SK-N-SH (cell line): Measurements from ENCODE around the gene ZNF414. TPM values are rescaled to one million over a fixed set of nuclear protein-coding genes. Genes with fewer than 3 reads are reported as not detected.

Experiments used
- CTCF ChIA-PET: fragments of 300-600, 350-600 bp; formaldehyde crosslinking; extraction: SDS; loops from one replicate; lab custom pipeline; 2021; lab: Yijun Ruan, JAX
- POLR2A ChIA-PET: fragments of 350-600 bp; sonication (Branson Sonifier 250); formaldehyde crosslinking; extraction: SDS; loops from one replicate; lab custom pipeline; 2020; ENCODE audit warnings: antibody characterized with exemption, inconsistent platforms; lab: Yijun Ruan, JAX
- DNase-seq: peaks from one replicate; pipeline ENCODE4 v3.0.0; 2012
- H2AFZ ChIP-seq: fragments of 200-600 bp; sonication (generic); 2 replicates; pipeline ENCODE4 v1.8.1; 2016; ENCODE audit warnings: antibody characterized with exemption, mild to moderate bottlenecking, low read depth
- H3F3A ChIP-seq: fragments of 200-600 bp; sonication (generic); replicated peaks from 2 replicates; pipeline ENCODE3; 2016; ENCODE audit warnings: antibody characterized with exemption, mild to moderate bottlenecking; ENCODE audit not compliant: insufficient read depth
- H3K27ac ChIP-seq, 2 experiments: fragments of 200-500 bp in 1 of 2; fragments of 200-600 bp in 1 of 2; sonication (Bioruptor generic) in 1 of 2; sonication (generic), shearing (Covaris generic) in 1 of 2; 2 replicates each; pipeline versions ENCODE4 v1.5.1 to v1.6.1; 2014 to 2016; ENCODE audit warnings: low read depth in 2 of 2, inconsistent platforms in 1 of 2, low read length in 1 of 2, mild to moderate bottlenecking in 1 of 2, mixed read lengths in 1 of 2
- H3K27me3 ChIP-seq: fragments of 200-600 bp; sonication (generic), shearing (Covaris generic); 2 replicates; pipeline ENCODE4 v1.6.1; 2016; ENCODE audit warnings: mixed run types; ENCODE audit not compliant: insufficient read depth
- H3K36me3 ChIP-seq, 2 experiments: fragments of 200-500 bp in 1 of 2; fragments of 200-600 bp in 1 of 2; sonication (Bioruptor generic) in 1 of 2; sonication (generic) in 1 of 2; replicated peaks in 1 of 2; 2 replicates each; pipeline versions ENCODE3 to v1.5.1; 2014 to 2016; ENCODE audit warnings: low read length in 1 of 2, mild to moderate bottlenecking in 1 of 2; ENCODE audit not compliant: insufficient read depth in 2 of 2, control insufficient read depth in 1 of 2
- H3K4me1 ChIP-seq, 2 experiments: fragments of 200-500 bp in 1 of 2; fragments of 200-600 bp in 1 of 2; sonication (Bioruptor generic) in 1 of 2; sonication (generic), shearing (Covaris generic) in 1 of 2; 2 replicates each; pipeline versions ENCODE4 v1.5.1 to v1.6.1; 2014 to 2016; ENCODE audit warnings: low read depth in 1 of 2, low read length in 1 of 2, mixed run types in 1 of 2; ENCODE audit not compliant: insufficient read depth in 2 of 2, control insufficient read depth in 1 of 2
- H3K4me2 ChIP-seq: fragments of 200-600 bp; sonication (generic), shearing (Covaris generic); 2 replicates; pipeline ENCODE4 v1.6.1; 2017; ENCODE audit warnings: mixed run types
- H3K4me3 ChIP-seq, 2 experiments: fragments of 200-500 bp in 1 of 2; fragments of 200-600 bp in 1 of 2; sonication (Bioruptor generic) in 1 of 2; sonication (generic), shearing (Covaris generic) in 1 of 2; 2 replicates each; pipeline versions ENCODE4 v1.5.1 to v1.8.1; 2014 to 2016; ENCODE audit warnings: low read depth in 2 of 2, inconsistent platforms in 1 of 2, low read length in 1 of 2, mild to moderate bottlenecking in 1 of 2, mixed read lengths in 1 of 2, moderate library complexity in 1 of 2
- H3K79me2 ChIP-seq: fragments of 200-600 bp; sonication (generic); 2 replicates; pipeline ENCODE4 v1.8.1; 2017; ENCODE audit warnings: mild to moderate bottlenecking; ENCODE audit not compliant: insufficient read depth
- H3K9ac ChIP-seq: fragments of 200-600 bp; sonication (generic); 2 replicates; pipeline ENCODE4 v1.6.1; 2017; ENCODE audit warnings: mixed run types
- H3K9me2 ChIP-seq: fragments of 200-600 bp; sonication (generic); 2 replicates; pipeline ENCODE4 v1.6.1; 2017; ENCODE audit warnings: mixed run types
- H3K9me3 ChIP-seq: fragments of 200-600 bp; sonication (generic); 2 replicates; pipeline ENCODE4 v1.6.1; 2017; ENCODE audit warnings: mixed run types, mild to moderate bottlenecking, moderate library complexity
- H4K20me1 ChIP-seq: fragments of 200-600 bp; sonication (generic); 2 replicates; pipeline ENCODE4 v1.6.1; 2017; ENCODE audit warnings: mild to moderate bottlenecking, mixed run types; ENCODE audit not compliant: insufficient read depth
- CHD2 ChIP-seq: fragments of 150-350 bp; IDR thresholded peaks from 2 replicates; pipeline ENCODE4 v1.6.1; 2018; ENCODE audit warnings: low read length; ENCODE audit not compliant: partially characterized antibody
- CTCF ChIP-seq: fragments of 200-600 bp; sonication (generic); IDR thresholded peaks from 2 replicates; pipeline ENCODE4 v1.6.1; 2017; ENCODE audit warnings: antibody characterized with exemption, mild to moderate bottlenecking, moderate library complexity
- EP300 ChIP-seq, 2 experiments: IDR thresholded peaks; 2 replicates each; pipeline versions ENCODE4 v1.4.0 to v1.6.1; 2012; ENCODE audit warnings: borderline replicate concordance in 1 of 2, low read depth in 1 of 2, low read length in 1 of 2
- GABPA ChIP-seq: IDR thresholded peaks from 2 replicates; pipeline ENCODE4 v1.4.0; 2012; ENCODE audit warnings: low read depth, mild to moderate bottlenecking
- GATA2 ChIP-seq: sonication (generic); formaldehyde crosslinking; IDR thresholded peaks from 2 replicates; pipeline ENCODE4 v1.5.0; 2020; ENCODE audit warnings: mild to moderate bottlenecking, missing genetic modification reagents
- IRF3 ChIP-seq: fragments of 150-350 bp; IDR thresholded peaks from 2 replicates; pipeline ENCODE4 v1.6.1; 2016; ENCODE audit warnings: mild to moderate bottlenecking, low read depth, low read length
- RXRA ChIP-seq: IDR thresholded peaks from 2 replicates; pipeline ENCODE4 v1.4.0; 2012; ENCODE audit warnings: low read depth, mild to moderate bottlenecking, borderline replicate concordance
- SMC3 ChIP-seq: IDR thresholded peaks from 2 replicates; pipeline ENCODE4 v1.6.1; 2012; ENCODE audit warnings: low read depth, low read length, improper control_type of control experiment
- TCF12 ChIP-seq: IDR thresholded peaks from 2 replicates; pipeline ENCODE4 v1.4.0; 2012
- TEAD4 ChIP-seq: IDR thresholded peaks from 2 replicates; pipeline ENCODE4 v1.4.0; 2012; ENCODE audit warnings: mild to moderate bottlenecking, borderline replicate concordance; ENCODE audit not compliant: insufficient read depth
- ZBTB33 ChIP-seq: IDR thresholded peaks from 2 replicates; pipeline ENCODE4 v1.4.0; 2012; ENCODE audit warnings: low read depth, borderline replicate concordance
- WGBS: methylation state at CpG from one replicate; pipeline ENCODE4 v1.1.6; 2017; ENCODE audit warnings: low lambda C conversion rate; 5-methylcytosine and 5-hydroxymethylcytosine counted together
- polyA plus RNA-seq, 3 experiments: library from polyadenylated mRNA; depleted of rRNA; stranded (reverse); fragments of >200 nt; gene quantifications; 2 replicates each; pipeline ENCODE4 v1.2.3, GENCODE V29; 2012

The ZNF414 gene
- polyA plus RNA-seq, 1 of the 3 experiments (the other 2 are of a cell fraction): 17.0 TPM

- Histone ChIP-seq H4K20me1 (peaks cover 88% of the 10 kb centered on the region), H3K4me1 (peaks cover 19 to 26% of the 10 kb centered on the region in 2 experiments), H3K27me3 (no peaks in the 10 kb centered on the region), H3K9me3 (no peaks in the 10 kb centered on the region), H2AFZ (no peak overlapping the region), H3K79me2 (peaks cover 100% of the 10 kb centered on the region), H3K36me3 (peaks cover 50 to 70% of the 10 kb centered on the region in 2 experiments), H3K4me2 (no peak overlapping the region), H3K9ac (no peak overlapping the region), H3K4me3 (no peak overlapping the region), H3K9me2 (no peaks in the 10 kb centered on the region), H3K27ac (no peak overlapping the region; a peak in 1 of 4 replicates), H3F3A (peaks cover 25% of the 10 kb centered on the region)
- TF ChIP-seq GATA2 (CRISPR knock-in tag): no peak
- TF ChIP-seq ZBTB33: no peak
- no peak for TF ChIP-seq IRF3
- TF ChIP-seq GABPA: no peak
- no peak for TF ChIP-seq RXRA
- no peak for TF ChIP-seq TEAD4
- TF ChIP-seq CTCF: no peak
- TF ChIP-seq EP300 (IDR thresholded peaks at IDR 0.05; ENCODE audit: borderline replicate concordance in 1 of 2, low read depth in 1 of 2, low read length in 1 of 2): no peak
- no peak for TF ChIP-seq SMC3
- ChIA-PET CTCF (interaction anchor here (0.7 kb wide), 1 partner anchor 108 kb away, joined by 3 read pairs; no protein-coding TSS in a partner anchor), POLR2A (no interaction called here)
- 96% methylated on average over 4 of the region's 4 CpGs for WGBS
- no peak for DNase-seq
Observed at GRCh38 chr19:8461376-8461775, 52.6 kb downstream of the ZNF414 start.

- Histone ChIP-seq H3K79me2 (peaks cover 100% of the 10 kb centered on the region), H4K20me1 (peaks cover 95% of the 10 kb centered on the region), H2AFZ (no peak overlapping the region), H3K4me1 (peaks cover 19 to 26% of the 10 kb centered on the region in 2 experiments), H3K9ac (no peak overlapping the region), H3K27ac (peak overlapping the region; percentile 25 to 43; a peak in 3 of 4 replicates), H3K4me3 (no peak overlapping the region), H3K27me3 (no peaks in the 10 kb centered on the region), H3K4me2 (peak overlapping the region; percentile 5), H3F3A (peaks cover 25% of the 10 kb centered on the region), H3K36me3 (peaks cover 50 to 70% of the 10 kb centered on the region in 2 experiments), H3K9me3 (no peaks in the 10 kb centered on the region), H3K9me2 (no peaks in the 10 kb centered on the region)
- no peak for TF ChIP-seq TCF12
- TF ChIP-seq CHD2: no peak
- DNase-seq: no peak
- CTCF ChIA-PET: interaction anchor here (1.0 kb wide), 1 partner anchor 106 kb away, joined by 3 read pairs; no protein-coding TSS in a partner anchor
- POLR2A ChIA-PET: no interaction called here
- 91% methylated on average over 7 of the region's 7 CpGs for WGBS
Observed at GRCh38 chr19:8460516-8461298, 53.3 kb downstream of the ZNF414 start.

Other genes starting within 250 kb of the ZNF414 start
- gene CD320, start 205.8 kb downstream of the ZNF414 start, polyA plus RNA-seq (2012; rRNA removed): 100 and 129 TPM in 2 replicates
- 107 and 111 TPM in 2 replicates for gene NDUFA7, start 192.8 kb downstream of the ZNF414 start, polyA plus RNA-seq (2012; rRNA removed)
- 410 and 601 TPM in 2 replicates for gene RPS28, start 192.7 kb downstream of the ZNF414 start, polyA plus RNA-seq (2012; rRNA removed)
- 0.51 and 0.91 TPM in 2 replicates for gene KANK3, start 170.9 kb downstream of the ZNF414 start, polyA plus RNA-seq (2012; rRNA removed)
- 62.5 and 71.2 TPM in 2 replicates for gene ANGPTL4, start 150.0 kb downstream of the ZNF414 start, polyA plus RNA-seq (2012; rRNA removed)
- 70.5 and 127 TPM in 2 replicates for gene RAB11B, start 123.8 kb downstream of the ZNF414 start, polyA plus RNA-seq (2012; rRNA removed)
- 52.9 and 57.2 TPM in 2 replicates for gene MARCHF2, start 100.9 kb downstream of the ZNF414 start, polyA plus RNA-seq (2012; rRNA removed)
- 178 and 205 TPM in 2 replicates for gene HNRNPM, start 69.2 kb downstream of the ZNF414 start, polyA plus RNA-seq (2012; rRNA removed)
- 0.15 and 0.18 TPM in 2 replicates for gene PRAM1, start 11.5 kb downstream of the ZNF414 start, polyA plus RNA-seq (2012; rRNA removed)
- gene MYO1F, start 63.3 kb upstream of the ZNF414 start, polyA plus RNA-seq (2012; rRNA removed): 0.24 and 0.51 TPM in 2 replicates
- 3.6 and 5.9 TPM in 2 replicates for gene ADAMTS10, start 96.5 kb upstream of the ZNF414 start, polyA plus RNA-seq (2012; rRNA removed)
- not detected in 2 replicates for gene NFILZ, start 116.5 kb upstream of the ZNF414 start, polyA plus RNA-seq (2012; rRNA removed)
- not detected in 2 replicates for gene ACTL9, start 184.6 kb upstream of the ZNF414 start, polyA plus RNA-seq (2012; rRNA removed)
- not detected in 2 replicates for gene OR2Z1, start 207.5 kb upstream of the ZNF414 start, polyA plus RNA-seq (2012; rRNA removed)